Measurements from ENCODE around the gene ARHGEF33.

The ARHGEF33 gene

DNA sequence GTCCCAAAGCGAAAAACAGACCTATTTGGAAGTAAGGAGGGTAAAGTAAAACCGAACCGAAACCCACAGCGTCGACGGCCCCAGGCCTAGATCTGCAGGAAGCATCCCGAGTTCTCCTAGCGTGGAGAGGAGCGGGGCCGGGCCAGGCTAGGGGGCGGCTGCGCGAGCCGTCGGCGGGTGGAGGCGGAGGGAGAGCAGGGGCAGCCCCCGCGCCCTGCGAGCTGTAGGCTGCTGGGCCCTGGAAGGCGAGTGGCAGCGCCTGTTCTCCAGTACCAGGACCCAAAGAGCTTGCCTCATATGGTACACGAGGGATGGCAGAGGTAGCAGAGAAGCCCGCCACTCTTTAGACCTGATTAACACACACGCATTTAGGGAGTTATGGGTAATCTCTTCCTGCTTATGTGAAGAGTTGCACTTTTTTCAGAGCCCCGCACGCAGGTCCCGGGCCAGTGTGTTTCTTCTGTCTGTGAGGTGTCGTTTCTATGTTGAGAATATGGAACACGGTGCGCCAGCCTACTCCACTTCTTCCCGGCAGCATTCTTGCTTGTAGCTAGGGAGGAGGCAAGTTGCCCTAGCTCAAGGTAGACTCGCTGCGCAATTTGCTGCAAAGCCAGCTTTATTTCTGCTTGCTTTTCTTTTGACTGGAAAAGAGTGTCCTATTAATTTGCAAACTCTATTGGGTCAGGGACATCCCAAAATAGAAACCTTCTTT lies 71.1 kb downstream of the ARHGEF33 start:
- no peak for DNase-seq

- DNase-seq, result no peak
Observed at GRCh38 chr2:38966006-38966405, 76.3 kb downstream of the ARHGEF33 start.

DNA sequence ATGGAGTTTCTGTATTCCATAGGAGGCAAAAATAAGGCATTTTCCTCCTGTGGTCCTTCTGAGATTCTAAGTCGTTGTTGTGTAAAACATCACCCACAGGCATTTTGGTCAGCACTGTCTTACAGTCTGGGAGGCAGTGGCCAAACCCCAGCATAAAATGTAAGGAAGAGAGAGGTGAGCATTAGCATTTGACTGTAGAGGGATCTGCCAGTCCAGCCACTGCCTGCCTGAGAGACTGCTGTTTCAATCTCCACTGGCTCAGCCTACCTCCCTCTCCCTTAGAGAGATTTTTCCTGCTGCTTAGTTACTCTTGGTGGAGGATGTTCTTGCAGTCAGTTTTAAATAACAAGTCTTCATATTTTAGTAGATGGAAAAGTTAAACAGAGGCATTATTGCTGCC lies 77.0 kb downstream of the ARHGEF33 start:
- no peak for DNase-seq

GRCh38 chr2:38968021-38968420 lies 78.3 kb downstream of the ARHGEF33 start:
- no peak for DNase-seq

DNA sequence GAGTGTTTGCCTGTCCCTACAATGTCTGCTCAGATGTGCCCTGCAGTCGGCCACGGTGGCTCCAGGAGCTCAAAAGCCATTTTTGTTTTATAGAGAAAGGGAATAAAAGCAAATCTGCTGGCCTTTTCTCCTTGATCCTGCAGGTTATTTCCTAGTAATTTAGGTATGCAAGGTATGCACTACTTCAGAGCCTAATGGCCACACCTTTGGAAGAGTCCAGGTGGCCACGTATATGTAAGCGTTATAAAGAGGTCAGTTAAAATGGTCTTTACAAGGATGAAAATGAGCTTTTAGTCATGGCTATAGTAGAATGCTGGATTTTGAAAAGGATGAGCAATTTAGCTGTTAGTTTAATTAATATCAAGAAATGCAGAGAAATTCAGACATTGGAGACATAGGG lies 81.7 kb downstream of the ARHGEF33 start:
- DNase-seq, result no peak

- no peak for DNase-seq
Observed at GRCh38 chr2:38973266-38973665, 83.6 kb downstream of the ARHGEF33 start.

DNA sequence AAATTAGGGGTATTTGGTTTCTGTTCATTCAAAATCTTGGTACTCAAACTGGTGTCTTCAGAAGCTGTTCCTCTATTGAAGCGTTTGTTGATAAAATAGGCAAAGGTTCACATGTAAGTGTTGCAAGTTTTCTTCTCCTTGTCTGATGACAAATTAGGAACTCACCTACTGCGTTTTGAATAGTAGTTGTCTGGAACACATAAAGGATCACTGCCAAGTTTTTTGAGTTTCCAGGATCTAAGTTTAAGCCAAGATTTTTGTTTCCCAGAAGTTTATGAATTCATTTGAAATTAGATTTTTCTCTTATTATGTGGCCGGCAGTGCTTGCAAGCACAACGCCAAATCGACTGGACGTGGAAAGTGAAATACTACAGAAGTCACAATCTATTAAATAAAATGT lies 85.4 kb downstream of the ARHGEF33 start:
- no peak for DNase-seq

- DNase-seq, result no peak
Observed at GRCh38 chr2:38977047-38977446, 87.4 kb downstream of the ARHGEF33 start.

GRCh38 chr2:38978296-38978903 lies 88.7 kb downstream of the ARHGEF33 start:
- DNase-seq, result no peak

DNA sequence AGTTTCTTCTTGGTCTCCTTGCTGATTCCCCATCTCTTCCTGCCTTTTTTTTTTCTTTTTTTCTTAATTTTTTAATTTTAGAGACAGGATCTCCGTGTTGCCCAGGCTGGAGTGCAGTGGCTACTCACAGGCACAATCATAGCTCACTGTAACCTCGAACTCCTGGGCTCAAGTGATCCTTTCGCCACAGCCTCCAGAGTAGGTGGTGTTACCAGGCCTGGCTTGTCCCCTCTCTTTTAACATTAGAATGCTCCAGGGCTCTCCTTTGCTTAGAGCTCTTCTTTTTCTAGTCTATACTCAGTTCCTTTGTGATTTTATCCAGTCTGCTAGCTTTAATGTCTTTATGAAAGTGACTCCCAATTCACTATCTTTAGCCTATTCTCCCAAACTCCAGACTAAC lies 89.2 kb downstream of the ARHGEF33 start:
- DNase-seq, result no peak

DNA sequence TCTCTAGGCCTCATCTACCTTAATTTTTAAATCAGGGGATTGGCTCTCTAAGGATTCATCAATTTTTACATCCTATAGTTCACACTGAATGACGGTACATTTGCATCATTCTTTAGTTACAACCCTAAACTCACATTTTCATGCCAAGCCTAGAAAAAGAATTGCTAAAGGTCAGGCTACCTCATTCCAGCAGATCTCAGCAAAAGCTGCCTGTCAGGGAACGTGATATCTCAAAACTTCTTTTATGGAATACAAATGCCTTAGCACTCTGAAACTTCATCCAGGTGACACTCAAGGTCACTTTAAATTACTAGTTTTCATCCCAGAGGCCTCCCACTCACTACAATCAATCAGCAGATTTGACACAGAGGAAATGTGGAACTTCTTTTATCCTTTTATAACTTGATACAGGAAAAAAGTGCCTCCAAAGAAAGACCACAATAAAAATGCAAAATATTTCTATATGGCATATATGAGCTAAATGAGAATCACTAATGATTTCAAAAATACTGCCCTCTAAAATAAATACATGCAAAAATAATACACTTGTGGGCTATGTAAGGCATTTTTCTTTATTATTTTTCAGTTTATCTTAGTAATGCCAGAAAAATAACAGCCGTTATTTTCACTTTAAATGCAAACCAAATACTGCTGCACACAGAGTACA lies 91.5 kb downstream of the ARHGEF33 start:
- DNase-seq, result no peak

DNA sequence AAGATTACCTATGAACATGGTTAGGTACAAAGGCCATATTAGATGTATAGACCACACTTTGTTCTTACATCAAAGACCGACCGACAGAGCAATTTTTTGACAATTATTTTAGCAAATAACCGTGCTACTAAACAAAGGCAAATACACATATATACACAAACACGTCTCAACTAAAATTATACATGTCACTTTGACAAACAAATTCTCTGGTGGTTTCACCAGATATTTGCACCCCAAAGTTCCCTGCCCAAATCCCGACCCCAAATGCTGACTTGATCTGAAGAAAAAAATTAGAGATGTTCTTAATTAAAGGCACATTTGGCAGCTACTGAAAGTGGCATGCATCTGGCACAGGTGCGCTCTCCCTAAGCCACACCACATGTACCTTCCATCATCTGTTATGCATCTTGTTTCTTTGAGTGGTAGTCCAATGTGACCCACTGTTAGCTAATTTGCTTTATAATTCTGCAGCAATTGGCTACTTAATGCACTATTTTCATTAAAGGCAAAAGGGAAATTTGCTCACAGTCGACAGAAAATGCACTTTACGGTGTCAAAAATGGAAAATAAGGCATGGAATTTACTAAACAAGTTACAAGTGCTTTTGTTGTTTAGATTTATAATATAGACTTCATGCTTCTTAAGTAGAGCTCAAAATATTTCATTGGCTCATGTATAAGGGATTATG lies 92.1 kb downstream of the ARHGEF33 start:
- DNase-seq, result no peak

- DNase-seq, result no peak
Observed at GRCh38 chr2:38982498-38982897, 92.8 kb downstream of the ARHGEF33 start.

- no peak for DNase-seq
Observed at GRCh38 chr2:38988716-38989115, 99.0 kb downstream of the ARHGEF33 start.

DNA sequence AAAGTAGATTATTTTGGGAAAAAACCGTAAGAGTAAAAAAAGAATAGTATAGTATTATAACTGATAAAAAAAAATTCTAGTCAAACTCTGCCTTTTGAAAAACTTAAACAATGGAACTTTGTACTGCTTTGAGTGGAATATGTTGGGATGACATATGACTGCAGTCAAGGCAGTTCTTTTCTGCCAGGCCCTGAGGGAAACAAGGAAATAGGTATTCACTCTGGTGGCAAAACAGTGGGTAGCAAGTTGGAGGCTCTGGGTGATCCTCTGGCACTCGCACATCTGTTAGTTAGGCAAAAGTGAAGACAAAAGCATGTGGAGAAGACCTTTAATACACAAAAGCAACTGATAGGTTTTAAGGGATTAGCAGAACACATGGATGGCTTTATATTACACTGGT lies 102.2 kb downstream of the ARHGEF33 start:
- DNase-seq, result no peak

- DNase-seq, result no peak
Observed at GRCh38 chr2:38997781-38998180, 108.1 kb downstream of the ARHGEF33 start.

DNA sequence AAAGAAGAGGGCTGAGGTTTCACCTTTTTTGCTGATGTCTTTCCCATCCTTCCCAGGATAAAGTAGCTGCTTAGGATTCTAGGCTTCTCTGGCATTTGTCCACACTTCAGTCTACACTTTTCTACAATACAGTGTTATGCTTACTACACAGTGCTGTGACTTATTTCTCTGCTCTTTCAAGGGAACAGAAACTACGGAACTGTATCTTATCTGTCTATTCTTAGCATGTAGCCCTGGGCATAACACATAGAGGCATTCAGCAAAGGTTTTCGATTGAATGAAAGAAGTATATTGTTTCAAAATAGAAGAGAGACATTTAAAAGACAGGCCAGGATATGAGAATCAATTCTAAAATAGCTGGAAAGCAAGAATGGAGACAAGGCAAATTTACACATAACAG lies 110.9 kb downstream of the ARHGEF33 start:
- DNase-seq, result no peak

- DNase-seq, result no peak
Observed at GRCh38 chr2:39007875-39008504, 118.3 kb downstream of the ARHGEF33 start.

DNA sequence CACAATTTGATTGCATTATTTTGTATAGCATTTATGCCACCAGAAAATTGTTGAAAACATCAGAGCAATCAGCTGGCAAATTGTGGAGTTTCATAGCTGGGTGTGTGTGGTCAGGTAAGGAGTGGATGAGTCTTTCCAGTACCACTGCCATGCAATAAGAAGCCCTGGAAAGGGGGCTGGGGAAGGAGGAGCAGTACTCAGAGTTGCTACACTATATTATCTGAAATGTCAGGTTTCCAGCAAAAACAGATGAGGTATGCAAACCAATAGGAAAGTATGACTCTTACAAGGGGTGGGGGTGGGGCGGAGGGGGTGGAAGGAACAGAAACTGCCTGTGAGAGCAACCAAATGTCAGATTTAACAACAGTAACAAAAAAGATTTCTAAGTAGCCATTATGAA lies 119.0 kb downstream of the ARHGEF33 start:
- DNase-seq, result no peak

DNA sequence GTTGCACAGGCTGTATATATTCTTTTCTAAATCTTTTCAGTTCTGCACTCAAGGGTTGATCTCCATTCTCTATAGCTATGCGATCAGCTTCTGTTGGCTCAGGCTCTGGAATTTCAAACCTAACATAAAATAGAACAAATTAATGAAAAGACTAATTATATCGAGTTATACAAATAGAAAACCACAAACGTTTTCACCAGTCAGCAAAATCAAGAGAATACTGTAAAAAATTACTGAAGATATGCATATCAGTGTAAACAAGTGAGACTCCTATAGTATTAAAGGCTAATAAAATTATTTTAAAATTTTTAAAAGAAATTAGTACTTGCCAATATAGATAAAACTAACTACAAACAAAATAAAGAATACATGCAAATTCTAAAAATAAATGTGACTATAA lies 124.2 kb downstream of the ARHGEF33 start:
- DNase-seq, result no peak

DNA sequence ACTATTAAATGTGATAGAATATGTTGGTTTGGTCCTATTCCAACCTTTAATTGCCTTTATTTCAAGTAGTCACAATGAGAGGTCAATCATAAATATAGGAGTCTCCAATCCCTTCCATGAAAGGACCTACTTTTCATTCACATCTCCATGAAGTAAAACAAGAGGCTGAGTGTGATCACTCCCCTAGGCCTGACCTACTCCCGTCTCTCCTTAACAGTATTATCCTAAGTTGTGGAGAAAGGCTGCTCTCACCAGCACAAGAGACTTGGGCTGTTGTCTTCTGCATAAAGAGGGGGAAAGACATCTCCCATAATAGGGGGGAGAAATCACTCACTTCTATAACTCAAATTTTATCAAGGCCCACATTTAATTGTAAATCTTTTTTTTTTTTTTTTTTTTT lies 125.7 kb downstream of the ARHGEF33 start:
- DNase-seq, result no peak

DNA sequence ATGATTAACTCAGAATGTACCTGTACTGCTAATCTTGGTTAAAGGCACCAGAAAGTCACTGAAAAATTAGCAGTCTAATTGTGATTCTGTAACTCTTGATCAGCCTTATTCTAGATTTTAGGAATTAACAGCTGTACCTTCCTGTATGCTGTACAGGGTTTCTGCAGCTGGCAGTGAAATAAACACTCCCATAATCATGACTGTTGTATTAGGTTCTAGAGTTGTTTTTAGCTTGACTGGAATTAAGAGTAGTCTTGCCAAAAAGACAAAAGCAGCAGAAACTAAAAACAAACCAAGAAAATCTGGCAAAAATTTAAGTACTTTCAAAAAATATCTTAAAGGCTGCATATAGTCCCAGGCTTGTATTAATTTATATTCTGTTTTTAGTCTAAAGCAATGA lies 127.7 kb downstream of the ARHGEF33 start:
- DNase-seq, result no peak

DNA sequence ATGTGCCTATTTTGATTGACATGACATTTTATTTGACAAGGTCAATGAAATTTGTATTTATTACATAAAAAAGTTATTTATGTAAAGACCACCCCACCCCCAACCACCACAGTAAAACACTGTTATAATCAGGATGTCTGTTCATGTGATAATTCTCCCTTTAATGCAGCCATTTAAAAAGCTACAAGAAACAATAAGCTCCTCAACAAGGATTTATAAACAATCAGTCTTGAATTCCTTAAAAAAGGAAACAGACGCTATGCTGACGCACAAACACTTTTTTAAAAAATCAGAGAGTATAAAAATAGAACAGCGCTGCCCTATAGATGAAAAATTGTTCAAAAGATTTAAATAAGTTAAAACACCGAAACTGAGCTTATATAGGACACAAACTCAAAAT lies 129.0 kb downstream of the ARHGEF33 start:
- no peak for DNase-seq
